Skin epidermis (tissue), 12 donors: ENCODE data around the gene PPP1R12B.
A peak's percentile ranks its signal among the peaks of the same experiment; 100 is the strongest.

ENCODE experiments used
- H3K27ac ChIP-seq, 21 experiments: fragments of 200-600 bp; sonication (generic) in 11 of 21; one replicate each; pipeline ENCODE4 v1.5.0; 2020; ENCODE audit warnings: mild to moderate bottlenecking in 3 of 21, inconsistent platforms in 2 of 21, moderate library complexity in 2 of 21
- H3K4me3 ChIP-seq, 7 experiments: fragments of 200-600 bp; sonication (generic) in 2 of 7; one replicate each; pipeline ENCODE4 v1.5.0; 2020; ENCODE audit warnings: inconsistent platforms in 2 of 7, mild to moderate bottlenecking in 2 of 7, moderate library complexity in 1 of 7

Gene PPP1R12B, protein sequence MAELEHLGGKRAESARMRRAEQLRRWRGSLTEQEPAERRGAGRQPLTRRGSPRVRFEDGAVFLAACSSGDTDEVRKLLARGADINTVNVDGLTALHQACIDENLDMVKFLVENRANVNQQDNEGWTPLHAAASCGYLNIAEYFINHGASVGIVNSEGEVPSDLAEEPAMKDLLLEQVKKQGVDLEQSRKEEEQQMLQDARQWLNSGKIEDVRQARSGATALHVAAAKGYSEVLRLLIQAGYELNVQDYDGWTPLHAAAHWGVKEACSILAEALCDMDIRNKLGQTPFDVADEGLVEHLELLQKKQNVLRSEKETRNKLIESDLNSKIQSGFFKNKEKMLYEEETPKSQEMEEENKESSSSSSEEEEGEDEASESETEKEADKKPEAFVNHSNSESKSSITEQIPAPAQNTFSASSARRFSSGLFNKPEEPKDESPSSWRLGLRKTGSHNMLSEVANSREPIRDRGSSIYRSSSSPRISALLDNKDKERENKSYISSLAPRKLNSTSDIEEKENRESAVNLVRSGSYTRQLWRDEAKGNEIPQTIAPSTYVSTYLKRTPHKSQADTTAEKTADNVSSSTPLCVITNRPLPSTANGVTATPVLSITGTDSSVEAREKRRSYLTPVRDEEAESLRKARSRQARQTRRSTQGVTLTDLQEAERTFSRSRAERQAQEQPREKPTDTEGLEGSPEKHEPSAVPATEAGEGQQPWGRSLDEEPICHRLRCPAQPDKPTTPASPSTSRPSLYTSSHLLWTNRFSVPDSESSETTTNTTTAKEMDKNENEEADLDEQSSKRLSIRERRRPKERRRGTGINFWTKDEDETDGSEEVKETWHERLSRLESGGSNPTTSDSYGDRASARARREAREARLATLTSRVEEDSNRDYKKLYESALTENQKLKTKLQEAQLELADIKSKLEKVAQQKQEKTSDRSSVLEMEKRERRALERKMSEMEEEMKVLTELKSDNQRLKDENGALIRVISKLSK

DNA sequence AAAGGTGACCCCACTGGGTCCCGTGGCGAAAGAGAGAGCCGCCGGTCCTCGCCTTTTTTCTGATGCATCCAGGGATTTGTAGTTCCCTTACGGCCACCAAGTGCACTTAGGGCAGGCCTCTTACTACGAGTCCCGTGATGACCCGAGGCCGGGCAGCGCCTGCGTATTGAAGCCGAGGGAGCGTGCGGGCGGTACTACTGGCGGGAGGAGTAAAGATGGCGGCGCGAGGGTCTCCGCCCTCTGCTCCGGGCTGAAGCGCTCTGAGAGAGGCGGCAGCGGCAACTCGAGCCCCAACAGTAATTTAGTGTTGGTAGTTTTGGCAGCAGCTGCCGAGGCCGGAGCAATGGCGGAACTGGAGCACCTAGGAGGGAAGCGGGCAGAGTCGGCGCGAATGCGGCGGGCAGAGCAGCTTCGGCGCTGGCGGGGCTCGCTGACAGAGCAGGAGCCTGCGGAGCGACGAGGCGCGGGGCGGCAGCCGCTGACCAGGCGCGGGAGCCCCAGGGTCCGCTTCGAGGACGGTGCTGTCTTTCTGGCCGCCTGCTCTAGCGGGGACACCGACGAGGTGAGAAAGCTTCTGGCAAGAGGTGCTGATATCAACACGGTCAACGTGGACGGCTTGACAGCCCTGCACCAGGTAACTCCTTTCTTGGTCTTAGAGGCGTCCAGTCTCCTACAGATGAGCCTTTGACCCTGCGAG is at the start of gene PPP1R12B:
TSS of gene PPP1R12B (plus strand) at position 191 of the 697 bp plus-strand sequence. CDS start at position 344, 153 bp downstream.
- H3K27ac ChIP-seq: peak within 1 kb of the TSS; percentile 56 to 95 (median 89)
- H3K4me3 ChIP-seq: peak within 1 kb of the TSS; percentile 68 to 93 (median 86)

- Histone ChIP-seq H3K4me3 (no peak overlapping the region), H3K27ac (no peak overlapping the region)
Observed at GRCh38 chr1:202302166-202302565, 46.3 kb upstream of the PPP1R12B start.

DNA sequence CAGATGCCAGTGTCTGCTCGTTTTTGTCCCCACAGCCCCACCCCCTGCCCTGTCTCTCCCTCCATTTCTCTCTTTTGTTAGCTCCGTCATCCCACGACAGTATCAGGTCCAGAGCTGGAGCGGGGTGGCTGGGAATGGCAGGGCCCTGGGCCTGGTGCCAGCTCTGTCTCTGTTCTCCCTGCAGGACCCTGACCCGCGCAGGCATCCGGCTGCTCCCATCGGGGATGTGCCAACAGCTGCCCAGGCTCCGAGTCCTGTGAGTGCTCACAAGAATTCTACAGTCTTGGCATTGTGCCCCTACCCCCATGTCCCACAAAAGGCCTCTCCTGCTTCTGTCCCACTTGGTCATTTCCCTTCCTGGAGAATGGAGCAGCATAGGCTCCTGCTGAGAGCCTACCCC is 44.1 kb upstream of the PPP1R12B start:
- Histone ChIP-seq H3K4me3 (no peak overlapping the region), H3K27ac (no peak overlapping the region)

- Histone ChIP-seq H3K27ac (no peak overlapping the region), H3K4me3 (no peak overlapping the region)
Observed at GRCh38 chr1:202305168-202305567, 43.3 kb upstream of the PPP1R12B start.

DNA sequence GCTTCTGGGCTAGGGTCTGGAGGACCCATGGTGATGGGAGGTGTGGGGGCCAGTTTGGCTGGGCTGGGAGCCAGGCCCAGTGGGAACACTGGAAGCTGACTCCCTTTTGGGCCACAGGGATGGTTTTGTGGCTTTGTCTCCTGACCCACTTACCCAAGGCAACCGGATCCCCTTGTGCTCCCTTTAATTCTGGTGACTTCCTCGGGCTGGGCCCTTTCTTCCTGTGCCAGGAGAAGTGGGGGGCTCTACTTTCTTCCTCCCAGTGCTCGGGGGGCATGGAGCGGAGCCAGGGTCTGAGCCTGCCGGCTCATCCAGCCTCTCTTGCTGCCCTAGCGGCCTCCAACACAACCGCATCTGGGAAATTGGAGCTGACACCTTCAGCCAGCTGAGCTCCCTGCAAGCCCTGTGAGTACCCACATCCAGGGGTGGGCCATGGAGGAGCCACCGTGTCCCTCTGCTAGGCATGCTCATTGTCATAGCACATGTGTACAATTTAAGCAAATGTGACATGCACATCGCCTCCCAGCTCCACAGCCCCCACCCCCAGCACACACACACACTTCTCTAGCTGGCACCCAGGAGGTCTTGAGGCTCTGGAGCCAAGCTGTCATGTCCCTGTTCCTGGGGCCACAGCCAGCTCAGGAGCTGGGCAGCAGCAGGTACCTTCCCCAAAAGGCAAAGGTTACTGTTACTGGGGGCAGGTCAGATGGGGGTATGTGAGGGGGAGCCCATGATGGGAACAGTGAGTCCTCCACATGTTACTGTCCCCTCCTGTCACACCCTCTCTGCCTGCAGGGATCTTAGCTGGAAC is 41.8 kb upstream of the PPP1R12B start:
- H3K4me3 ChIP-seq: no peak overlapping the region
- H3K27ac ChIP-seq: no peak overlapping the region

DNA sequence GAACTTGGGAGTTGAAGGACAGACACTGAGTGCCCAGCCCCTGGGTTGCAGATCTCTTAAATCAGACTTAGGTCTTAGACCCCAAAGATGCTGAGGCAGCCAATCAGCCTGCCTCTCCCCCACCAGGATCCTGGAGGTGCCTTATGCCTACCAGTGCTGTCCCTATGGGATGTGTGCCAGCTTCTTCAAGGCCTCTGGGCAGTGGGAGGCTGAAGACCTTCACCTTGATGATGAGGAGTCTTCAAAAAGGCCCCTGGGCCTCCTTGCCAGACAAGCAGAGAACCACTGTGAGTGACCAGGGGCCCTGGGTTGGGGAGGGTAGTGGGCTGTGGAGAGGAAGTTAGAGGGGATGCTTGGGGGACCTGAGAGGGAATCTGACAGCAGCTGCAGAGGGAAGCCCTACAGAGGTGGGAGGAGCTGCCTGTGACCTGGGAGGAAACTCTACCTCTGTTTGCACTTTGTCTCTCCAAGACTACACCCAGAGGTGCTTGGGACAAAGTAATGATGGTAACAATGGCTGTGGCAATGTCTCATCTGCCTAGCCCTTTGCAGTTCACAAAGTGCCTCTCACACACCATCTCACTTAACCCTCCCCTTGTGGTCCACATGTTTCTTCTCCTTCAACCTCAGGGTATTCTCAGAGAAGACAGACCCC is 38.3 kb upstream of the PPP1R12B start:
- Histone ChIP-seq H3K4me3 (no peak overlapping the region), H3K27ac (no peak overlapping the region)

GRCh38 chr1:202310746-202311145 is 37.8 kb upstream of the PPP1R12B start:
- no peak overlapping the region for H3K27ac ChIP-seq
- H3K4me3 ChIP-seq: no peak overlapping the region

- H3K27ac ChIP-seq: no peak overlapping the region
- H3K4me3 ChIP-seq: no peak overlapping the region
Observed at GRCh38 chr1:202311875-202312635, 36.4 kb upstream of the PPP1R12B start.

DNA sequence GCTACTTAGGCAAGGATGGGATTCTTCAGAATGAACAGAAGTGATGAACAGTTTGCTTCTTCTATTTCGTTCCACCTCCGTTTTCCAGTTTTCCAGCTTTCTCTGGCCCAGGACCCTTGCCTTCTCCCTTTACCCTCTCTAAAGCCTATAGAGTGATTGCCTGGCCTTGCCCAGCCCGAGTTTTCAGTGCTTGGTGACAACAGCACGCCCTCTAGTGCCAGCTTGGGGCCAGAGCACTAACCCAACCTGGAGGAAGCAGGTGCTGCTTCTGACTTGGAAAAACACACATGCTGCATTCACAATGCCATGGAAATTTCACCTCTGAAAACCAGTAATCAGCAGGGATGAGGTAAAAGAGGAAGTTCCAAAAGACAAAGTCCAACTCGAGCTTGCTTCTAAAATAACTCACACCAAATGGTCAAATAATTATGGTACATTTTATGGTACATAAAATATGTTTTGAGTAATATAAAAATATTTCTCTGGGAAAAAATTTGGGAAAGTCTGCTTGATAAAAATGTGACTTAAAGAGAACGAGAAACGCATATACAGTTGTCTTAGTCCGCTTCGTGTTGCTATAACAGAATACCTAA is 32.8 kb upstream of the PPP1R12B start:
- H3K27ac ChIP-seq: no peak overlapping the region
- no peak overlapping the region for H3K4me3 ChIP-seq

DNA sequence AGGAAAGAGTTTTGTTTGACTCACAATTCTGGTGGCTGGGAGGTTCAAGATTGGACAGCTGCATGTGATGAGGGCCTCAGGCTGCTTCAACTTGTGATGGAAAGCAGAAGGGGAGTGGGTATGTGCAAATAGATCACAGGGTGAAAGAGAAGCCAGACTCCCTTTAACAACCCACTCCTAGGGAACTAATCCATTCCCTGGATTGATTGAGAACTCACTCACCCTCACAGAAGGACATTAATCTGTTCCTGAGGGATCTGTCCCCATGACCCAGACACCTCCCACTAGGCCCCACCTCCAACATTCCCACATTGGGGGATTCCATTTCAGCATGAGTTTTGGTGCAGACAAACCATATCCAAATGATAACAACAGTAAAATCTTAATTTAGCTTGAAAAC is 32.3 kb upstream of the PPP1R12B start:
- Histone ChIP-seq H3K27ac (no peak overlapping the region), H3K4me3 (no peak overlapping the region)

DNA sequence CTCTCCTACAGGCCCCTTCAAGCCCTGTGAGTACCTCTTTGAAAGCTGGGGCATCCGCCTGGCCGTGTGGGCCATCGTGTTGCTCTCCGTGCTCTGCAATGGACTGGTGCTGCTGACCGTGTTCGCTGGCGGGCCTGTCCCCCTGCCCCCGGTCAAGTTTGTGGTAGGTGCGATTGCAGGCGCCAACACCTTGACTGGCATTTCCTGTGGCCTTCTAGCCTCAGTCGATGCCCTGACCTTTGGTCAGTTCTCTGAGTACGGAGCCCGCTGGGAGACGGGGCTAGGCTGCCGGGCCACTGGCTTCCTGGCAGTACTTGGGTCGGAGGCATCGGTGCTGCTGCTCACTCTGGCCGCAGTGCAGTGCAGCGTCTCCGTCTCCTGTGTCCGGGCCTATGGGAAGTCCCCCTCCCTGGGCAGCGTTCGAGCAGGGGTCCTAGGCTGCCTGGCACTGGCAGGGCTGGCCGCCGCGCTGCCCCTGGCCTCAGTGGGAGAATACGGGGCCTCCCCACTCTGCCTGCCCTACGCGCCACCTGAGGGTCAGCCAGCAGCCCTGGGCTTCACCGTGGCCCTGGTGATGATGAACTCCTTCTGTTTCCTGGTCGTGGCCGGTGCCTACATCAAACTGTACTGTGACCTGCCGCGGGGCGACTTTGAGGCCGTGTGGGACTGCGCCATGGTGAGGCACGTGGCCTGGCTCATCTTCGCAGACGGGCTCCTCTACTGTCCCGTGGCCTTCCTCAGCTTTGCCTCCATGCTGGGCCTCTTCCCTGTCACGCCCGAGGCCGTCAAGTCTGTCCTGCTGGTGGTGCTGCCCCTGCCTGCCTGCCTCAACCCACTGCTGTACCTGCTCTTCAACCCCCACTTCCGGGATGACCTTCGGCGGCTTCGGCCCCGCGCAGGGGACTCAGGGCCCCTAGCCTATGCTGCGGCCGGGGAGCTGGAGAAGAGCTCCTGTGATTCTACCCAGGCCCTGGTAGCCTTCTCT is 30.3 kb upstream of the PPP1R12B start:
- Histone ChIP-seq H3K4me3 (no peak overlapping the region), H3K27ac (no peak overlapping the region)

- no peak overlapping the region for H3K4me3 ChIP-seq
- no peak overlapping the region for H3K27ac ChIP-seq
Observed at GRCh38 chr1:202319381-202320080, 29.0 kb upstream of the PPP1R12B start.

DNA sequence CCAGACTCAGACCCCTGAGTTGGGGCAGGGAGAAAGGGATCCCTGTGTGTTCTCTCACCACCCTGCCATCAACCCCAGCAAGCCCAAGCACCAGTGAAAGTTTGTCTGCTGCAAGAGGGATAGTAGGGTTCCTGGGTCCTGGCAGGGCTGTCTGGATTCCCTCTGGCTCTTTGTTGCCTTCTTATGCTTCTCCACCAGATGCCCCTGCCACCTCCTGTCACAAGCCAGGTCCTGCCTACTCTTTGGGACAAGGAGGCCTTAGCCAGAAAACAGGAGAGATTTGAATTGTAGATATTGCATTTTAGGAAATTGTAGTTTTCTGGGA is 28.5 kb upstream of the PPP1R12B start:
- H3K4me3 ChIP-seq: no peak overlapping the region
- no peak overlapping the region for H3K27ac ChIP-seq

GRCh38 chr1:202323731-202324130 is 24.8 kb upstream of the PPP1R12B start:
- Histone ChIP-seq H3K27ac (no peak overlapping the region), H3K4me3 (no peak overlapping the region)

DNA sequence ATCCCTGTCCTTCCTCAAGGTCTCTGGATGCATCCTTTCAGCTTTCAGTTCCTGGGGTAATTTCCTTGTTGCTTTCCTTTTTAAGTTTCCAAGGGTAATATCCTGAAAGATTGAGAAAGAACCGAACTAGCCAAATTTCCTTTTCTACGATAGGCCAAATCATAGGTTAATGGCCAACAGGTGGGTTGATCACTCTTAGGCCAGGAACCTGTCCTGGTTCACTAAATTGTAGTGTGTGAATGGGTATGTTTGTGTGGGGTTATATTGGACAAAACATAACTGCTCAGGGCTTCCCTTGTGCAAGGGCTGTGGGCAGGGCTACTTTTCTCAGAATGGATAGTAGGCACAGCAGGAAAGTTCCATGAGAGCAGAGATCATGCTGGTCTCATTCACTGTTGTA is 23.9 kb upstream of the PPP1R12B start:
- no peak overlapping the region for H3K27ac ChIP-seq
- H3K4me3 ChIP-seq: no peak overlapping the region

- H3K4me3 ChIP-seq: no peak overlapping the region
- H3K27ac ChIP-seq: no peak overlapping the region
Observed at GRCh38 chr1:202329891-202330290, 18.6 kb upstream of the PPP1R12B start.
